HG03097 (cell line): ENCODE results near the gene SAMD14.

ENCODE experiments used
- ATAC-seq: cut with Tn5 transposase; IDR thresholded peaks from one replicate; pipeline ENCODE4 v1.9.1; 2021; ENCODE audit not compliant: unreplicated experiment, low FRiP score

SAMD14 gene

DNA sequence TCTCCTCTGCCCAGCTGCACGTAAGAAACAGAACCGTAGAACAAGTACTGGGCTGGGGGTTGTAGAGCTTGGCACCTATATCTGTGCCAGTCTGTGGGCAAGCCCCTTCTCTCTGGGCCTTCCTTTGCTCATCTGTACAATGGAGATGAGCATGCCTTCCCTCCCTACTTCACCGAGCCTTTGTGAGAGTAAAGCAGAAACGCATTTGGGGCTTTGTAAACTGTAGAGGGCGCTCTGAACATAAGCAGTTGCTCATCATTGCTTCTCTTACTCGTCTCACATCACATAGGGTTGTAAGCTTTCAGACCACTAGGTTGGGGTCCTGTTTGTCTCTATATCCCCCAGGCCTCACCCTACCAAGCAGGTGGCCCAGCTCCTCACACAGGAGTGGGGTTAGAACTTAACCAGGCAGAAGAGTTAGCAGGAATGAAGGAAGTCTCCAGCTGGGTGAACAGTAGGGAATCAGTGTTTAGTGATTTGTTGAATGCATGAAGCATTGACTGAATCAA is 15.1 kb downstream of the SAMD14 start:
- ATAC-seq: no peak

DNA sequence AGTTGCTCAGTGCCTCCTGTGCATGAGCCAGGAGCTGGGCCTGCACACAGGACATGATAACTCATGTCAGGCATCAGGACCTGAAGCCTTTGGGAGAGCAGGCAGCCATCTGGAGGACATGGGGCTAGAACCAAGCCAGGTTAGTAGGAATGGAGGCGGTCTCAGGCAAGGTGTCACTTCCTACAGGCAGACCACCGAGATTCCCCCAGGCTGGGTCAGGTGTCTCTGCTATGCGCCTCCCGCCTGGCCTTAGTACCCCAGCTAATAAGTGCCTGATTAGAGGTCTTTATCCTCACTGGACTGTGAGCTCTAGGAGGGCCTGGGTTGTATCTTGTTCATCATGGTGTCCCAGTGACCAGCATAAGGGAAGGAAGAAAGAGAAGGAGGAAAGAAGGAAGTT is 15.6 kb downstream of the SAMD14 start:
- ATAC-seq: no peak

DNA sequence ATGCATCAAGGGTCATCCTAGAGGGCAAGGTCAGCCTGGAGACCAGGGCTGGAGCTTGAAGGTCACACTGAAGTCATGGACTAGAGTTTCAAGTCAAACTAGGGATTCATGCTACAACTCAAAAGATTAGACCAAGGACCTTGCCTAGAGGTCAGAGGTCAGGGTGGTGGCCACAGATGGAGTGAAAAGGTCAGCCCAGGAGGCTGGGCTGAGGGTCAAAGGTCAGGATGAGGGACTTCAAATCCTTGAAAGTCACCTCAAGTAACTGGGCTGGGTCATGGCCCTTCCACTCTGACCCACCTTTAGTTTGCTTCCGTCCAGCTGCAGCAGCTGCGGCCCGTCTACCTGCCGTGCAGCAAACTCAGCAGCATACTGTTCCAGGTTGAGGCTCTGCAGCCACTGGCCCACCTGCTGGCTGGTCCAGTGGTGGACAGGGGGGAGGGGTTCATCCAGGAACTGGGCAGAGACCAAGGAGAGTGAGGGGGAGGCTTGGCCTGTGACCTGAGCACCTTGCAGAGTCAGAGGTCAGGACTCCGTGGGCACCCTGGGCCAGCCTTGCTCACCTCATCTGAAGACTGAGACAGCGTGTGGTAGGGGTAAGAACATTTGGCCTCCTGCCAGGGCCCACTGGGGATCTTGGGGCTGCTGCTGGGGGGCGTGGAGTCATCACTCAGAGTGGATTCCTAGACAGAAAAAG is 16.2 kb downstream of the SAMD14 start:
- no peak for ATAC-seq

DNA sequence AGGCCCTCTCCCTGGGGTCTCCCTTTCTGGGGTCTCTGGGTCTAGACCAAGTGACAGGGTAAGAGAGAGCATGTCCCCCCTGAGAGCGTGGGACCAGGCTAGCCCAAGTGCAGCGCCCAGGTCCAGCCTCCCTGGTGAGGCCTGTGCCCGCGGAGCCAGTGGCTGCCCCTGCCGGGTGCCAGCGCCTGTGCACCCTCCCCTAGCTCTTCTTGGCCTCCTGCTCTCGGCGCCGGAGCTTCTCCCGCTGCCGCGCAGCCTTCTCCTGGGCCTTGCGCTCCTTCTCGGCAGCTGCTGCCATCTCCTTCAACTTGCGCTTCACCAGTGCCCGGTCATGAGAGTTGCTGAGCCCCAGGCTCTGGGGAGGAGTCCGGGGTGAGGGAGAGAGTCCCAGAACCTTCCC is 17.3 kb downstream of the SAMD14 start:
- no peak for ATAC-seq

DNA sequence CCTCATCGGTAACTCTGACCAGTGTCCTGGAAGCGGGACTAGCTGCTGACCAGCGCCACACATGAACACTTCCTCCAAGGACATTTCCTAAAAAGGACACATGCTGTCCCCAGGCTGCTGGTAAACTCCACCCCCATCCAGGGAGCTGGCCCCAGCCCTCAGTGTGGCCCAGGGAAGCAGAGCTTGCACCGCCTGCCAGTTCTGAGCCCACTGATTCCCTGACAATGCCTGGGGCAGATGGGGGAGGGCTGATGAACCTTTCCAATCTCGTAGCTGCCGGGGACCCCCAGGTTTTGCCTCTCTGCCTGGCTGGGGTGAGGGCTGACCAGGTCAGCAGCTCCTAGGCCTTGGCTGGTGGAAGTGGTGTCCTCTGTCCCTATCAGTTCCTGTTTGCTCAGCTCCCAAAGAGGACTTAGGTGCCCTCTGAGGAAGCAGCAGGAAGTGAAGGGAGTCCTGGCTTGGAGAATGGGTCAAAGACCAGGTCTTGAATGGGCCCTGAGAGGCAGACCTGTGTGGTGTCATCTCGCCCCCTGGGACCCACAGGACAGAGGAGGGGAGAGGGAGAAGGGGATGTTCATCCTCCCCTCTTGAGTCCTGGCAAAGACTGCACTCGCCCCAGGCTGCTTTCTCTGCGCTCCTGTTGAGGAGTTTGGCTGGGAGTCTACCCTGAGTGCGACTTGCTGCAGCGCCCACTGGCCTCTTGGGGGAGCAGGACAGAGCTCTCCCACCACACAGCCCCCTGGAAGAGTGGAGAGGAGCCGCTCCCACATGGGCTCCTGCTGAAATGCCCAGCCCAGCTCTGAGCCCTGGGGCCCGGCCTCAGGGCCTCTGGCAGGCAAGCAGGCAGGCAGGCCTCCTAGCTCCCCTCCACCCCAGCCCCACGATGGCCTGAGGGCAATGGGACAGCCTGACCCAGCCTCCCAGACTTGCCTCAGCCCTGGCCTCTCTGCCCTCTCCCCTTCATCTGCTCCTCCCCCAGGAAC is 18.0 kb downstream of the SAMD14 start:
- ATAC-seq: no peak

DNA sequence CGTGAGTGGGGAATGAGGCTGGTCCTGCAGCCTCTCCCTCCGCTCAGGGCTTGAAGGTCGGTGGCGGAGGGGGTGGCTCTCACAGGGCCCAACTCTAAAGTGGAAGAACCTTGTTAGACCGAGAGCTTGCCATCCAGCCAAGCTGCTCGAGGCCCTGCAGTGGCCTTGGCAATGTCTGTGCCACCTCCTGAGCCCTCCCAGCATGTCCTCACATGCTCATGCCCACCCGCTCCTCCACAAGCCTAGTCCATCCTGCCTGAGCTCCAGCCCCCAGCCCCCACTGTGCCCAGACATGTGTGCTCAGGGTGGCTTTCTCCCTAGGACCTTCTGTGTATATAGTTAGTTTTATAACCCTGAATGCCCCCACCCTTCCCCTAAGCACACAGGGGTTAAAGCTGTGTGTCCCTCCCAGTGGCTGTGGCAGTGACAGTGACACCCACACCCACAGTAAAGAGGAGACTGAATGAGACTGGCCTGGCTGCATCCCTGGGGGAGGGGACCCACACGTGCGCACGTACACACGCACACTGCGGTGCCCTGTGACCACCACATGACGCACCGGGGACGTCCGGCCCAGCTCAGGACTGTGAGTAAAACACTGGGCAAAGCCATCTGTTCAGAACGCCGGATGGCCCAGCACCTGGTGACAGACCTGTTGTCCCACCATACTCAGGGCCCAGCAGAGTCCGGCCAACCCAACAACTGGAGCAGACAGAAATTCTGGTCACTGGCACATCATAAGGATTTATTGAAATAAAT is 19.2 kb downstream of the SAMD14 start:
- no peak for ATAC-seq

DNA sequence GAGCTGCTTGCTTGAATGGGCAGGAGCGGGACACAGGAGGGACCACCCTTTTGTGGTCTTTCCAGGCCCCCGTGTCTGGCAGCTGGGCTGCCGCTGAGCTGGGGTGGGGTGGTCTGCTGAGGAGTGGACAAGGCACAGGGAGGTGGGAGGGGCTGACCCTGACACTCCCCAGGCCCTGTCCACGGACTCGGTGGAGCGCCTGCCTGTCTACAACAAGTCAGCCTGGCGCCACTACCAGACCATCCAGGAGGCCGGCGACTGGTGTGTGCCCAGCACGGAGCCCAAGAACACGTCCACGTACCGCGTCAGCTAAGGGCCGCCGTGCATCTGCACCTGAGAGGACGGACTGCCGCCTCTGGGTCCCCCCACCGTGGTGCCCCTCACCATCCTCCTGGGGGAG is 20.2 kb downstream of the SAMD14 start:
- no peak for ATAC-seq

DNA sequence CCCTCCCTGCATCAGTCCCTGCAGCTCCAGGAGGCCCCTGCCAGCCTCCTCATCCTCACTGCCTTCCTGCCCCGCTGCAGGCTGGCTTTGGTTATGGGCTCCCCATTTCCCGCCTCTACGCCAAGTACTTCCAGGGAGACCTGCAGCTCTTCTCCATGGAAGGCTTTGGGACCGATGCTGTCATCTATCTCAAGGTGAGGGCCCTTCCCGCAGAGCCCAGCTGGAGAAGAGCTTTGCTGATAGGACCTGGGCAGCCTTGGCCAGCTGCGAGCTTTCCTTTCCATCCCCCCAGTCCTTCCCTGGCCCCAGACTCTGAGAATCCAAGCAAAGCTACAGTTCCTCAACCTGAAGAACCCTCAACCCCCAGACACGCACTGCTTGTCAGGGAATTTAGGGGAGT is 20.8 kb downstream of the SAMD14 start:
- no peak for ATAC-seq

DNA sequence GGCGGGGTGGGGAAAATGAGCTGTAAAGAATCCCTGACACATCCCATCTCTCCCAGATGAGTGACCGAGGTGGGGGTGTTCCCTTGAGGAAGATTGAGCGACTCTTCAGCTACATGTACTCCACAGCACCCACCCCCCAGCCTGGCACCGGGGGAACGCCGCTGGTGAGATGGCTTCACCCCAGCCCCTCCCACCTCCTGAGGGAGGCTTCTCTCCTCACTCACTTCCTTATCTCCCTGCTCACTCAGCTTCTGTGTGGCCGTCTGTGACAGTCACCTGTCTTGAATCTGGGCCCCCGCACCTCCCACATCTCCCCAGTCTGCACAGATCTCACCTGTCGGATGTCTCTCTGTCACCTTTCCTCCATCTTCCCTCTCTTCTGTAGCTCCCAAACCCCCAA is 21.4 kb downstream of the SAMD14 start:
- no peak for ATAC-seq

DNA sequence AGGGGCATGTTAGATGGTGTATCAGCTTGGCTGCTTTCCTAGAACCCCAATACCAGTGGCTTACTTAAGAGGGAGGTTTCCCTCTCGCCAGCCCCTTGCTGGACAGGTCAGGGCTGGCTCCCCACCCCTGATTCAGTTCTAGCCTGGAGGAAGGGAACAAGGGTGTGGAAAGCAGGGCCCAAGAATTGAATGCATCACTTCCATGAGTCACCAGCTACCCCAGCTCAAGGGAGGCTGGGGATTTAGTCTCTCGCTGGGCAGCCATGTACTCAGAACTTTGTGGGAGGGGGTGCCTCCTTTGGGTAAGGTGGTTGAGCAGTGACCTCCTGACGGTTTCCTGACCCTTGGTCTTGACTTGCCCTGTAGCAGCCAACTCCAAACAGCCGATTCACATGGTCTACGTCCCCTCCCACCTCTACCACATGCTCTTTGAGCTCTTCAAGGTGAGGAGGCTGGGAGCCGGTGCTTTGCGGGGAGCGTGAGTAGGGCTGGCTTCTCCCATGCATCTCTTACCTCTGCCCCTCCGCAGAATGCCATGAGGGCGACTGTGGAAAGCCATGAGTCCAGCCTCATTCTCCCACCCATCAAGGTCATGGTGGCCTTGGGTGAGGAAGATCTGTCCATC is 22.1 kb downstream of the SAMD14 start:
- ATAC-seq: no peak

DNA sequence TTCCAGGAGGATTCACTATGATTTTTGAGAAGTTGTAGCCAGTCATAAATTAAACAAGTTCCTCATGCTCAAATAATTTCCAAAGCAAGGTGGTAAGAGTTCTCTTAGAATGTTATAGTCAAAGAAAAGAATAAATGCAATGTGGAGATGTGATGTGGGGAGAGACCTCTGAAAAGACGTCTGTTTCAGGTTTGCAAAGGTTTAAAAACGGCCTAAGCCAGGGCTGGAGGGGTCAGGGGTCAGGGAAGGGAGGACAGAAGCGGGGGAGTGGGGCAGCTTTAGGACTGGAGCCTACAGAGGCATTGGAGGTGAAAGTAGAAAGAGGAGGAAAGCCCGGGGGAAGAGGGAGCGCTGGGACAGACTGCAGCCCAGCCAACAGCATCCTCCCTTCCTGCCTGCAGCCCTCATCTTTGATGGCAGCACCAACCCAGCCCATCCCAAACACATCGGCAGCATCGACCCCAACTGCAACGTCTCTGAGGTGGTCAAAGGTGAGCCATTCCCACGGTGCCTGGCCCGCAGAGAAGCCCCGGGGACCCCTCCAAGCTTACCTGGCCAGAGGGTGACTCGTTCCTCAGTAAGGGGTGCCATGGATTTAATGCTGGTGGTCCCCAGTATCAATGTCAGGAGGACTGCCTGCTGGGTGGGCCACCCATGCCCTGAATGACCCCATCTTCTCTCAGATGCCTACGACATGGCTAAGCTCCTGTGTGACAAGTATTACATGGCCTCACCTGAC is 23.4 kb downstream of the SAMD14 start:
- ATAC-seq: no peak

DNA sequence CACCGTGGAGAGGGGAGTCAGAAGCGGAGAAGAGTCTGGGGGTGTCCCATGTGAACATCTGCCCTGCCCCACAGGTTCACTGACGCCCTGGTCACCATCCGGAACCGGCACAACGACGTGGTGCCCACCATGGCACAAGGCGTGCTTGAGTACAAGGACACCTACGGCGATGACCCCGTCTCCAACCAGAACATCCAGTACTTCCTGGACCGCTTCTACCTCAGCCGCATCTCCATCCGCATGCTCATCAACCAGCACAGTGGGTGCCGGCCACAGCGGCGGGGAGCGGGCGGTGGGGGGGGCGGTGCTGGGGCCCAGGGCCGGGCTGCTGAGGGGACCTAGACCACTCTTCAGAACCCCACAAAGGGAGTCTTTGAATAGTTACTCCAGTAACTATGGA is 24.1 kb downstream of the SAMD14 start:
- ATAC-seq: no peak

DNA sequence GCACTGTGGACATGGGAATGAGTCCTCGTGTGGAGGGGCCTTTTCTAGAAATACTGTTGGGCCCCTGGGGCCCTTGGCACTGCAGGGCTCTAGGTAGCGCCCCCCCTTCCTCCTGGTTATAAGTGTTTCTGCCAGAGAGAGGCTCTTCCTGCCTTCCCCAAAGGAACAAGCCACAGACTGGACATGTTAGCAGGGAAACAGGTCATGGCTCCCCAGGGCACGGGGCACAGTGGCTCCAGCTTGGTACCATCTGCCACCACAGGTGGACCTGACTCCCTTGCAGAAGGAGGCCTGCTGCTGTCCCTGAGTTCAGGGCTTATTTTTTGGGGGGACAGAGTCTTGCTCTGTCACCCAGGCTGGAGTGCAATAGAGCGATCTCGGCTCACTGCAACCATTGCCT is 26.0 kb downstream of the SAMD14 start:
- no peak for ATAC-seq

DNA sequence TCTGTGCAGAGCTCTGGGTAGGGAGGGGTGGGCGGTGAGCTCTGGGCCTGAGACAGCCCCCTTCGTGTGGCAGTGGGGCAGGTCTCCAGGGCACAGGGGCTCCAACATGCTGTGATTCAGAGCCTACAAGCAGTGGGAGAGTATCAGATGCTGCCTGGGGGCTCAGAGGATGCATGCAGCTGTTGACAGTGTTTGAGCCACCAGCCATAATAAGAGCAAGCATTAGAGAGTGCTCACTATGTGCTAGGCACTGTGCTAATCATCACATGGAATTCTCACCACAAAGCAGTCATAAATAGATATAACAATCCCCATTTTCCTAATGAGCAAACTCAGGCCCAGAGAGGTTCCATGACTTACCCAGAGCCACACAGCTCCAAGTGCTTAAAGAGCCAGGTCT is 26.7 kb downstream of the SAMD14 start:
- ATAC-seq: no peak

DNA sequence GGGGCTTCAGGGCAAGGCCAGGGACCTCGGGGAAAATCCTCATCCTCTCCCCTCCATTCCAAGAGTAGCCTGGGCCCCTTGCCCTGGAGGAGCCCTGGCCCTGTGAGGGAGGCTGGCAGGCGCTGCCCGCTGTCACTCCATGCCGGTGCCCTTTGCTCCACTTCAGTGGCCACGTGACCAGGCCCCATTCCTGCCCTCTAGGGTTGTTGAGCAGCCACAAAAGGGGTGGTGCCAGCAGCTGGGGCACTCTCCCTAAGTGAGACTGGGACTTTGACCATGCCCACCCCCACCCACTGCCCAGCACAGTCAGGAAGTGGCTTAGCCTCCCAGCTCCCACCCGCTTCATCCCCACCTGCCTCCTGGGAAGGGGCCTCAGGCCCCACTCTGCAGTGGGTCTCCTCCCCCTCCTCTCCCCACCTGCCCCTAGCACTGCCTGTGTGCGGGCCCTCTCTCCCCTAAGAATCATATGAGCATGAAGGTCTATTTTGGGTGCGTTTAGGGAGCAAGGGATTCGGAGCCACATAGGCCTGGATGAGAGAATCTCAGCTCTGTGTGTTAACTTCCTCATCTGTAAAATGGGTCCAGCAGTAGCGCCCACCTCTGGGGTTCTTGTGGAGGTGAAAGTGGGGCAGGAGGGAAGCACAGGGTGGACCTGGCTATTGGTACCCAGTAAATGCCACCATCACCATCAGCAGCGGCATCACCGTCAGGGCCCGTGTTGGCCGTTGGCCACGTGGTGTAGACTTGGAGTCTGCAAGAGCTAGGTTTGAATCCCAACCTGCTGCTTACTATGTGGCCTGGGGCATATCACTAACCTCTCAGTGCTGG is 27.6 kb downstream of the SAMD14 start:
- no peak for ATAC-seq

DNA sequence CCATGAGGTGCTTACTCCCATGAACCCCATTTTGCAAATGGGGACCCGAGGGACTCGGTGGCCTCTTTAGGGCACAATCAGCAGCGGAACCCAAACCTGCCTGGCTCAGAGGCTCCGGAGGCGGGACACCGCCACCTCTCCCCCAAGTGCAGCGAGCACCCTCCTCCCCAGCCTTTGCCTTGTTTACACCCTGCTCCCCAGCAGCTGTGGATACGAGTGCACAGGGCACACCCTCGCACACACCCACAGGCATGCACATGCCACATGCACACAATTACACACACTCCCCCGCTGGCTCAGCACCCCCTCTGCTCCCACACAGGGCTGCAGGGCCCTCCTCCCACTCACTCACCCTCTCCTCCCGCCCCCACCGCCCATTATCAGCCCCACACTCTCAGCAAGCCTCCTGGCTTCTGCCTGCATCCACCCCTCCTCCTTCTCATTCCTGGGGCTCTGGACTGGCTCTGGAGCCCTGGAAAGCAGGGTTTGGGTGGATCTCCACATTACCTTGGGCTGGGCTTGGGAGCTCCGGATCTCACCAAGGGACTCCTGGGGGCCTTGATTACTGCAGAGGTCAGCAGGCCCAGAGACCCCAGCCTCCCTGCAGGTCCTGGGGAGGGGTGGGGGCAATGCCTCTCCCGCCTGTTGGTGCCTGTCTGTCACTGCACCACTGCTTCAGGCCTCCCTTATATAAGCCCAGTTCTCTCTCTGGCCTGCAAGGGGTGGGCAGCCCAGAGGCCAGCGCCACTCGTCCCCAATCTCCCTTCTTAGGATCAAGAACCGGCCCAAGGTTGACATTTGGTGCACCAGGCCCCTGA is 28.4 kb downstream of the SAMD14 start:
- ATAC-seq: no peak

DNA sequence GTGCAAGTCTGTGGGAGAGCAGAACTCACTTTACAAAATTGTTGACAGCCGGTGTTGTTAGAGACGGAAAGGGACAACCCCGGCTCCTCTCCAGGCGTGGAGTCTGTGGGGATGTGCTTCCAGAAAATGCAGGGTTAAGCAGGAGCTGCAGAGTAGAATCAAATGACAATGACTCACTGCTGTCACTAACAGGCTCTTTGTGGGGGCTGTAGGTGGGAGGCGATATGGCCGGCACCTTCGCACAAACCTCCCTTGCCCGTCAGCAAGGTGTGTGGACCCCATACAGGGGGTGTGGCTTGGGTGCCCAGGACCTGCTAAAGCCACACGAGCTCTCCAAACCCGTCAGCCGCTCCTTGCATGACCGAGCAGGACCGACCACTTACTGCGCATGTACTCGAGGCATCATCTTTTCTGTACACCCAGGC is 29.0 kb downstream of the SAMD14 start:
- no peak for ATAC-seq

DNA sequence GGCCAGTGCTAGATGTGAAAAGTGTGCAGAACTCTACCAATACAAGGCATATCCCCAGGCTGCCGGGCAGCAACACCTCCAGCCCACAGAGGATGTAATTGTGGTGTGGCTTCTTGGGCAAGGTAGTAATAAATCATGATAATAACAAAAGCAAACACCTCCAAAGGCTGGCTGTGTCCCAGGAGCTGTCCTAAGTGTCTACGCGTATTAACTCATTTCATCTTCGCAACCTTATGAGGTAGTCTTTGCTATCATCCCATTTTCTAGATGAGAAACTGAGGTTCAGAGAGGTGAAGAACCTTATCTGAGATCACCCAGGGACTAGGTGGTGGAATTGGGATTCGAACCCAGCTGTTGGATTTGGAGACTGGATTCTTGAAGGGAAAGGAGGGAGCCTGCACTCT is 29.5 kb downstream of the SAMD14 start:
- ATAC-seq: no peak
